GM23338 (cell line): ENCODE measurements around the gene WSCD2. TPM values are rescaled to one million over a fixed set of nuclear protein-coding genes. Genes with fewer than 3 reads are reported as not detected.

Source experiments
- ATAC-seq: fragments of 200-7000 bp; cut with Tn5 transposase; 3 replicates; pipeline ENCODE4 v1.9.1; 2020
- DNase-seq: peaks from one replicate; pipeline ENCODE4 v3.0.0-alpha.2; 2015; ENCODE audit warnings: low spot score
- H2AFZ ChIP-seq: fragments of 200-600 bp; sonication (generic); 2 replicates; pipeline ENCODE4 v1.8.0; 2016; ENCODE audit warnings: antibody characterized with exemption, mild to moderate bottlenecking, moderate library complexity
- H3F3A ChIP-seq: fragments of 200-600 bp; sonication (generic); replicated peaks from 2 replicates; pipeline ENCODE4 v1.8.0; 2017; ENCODE audit warnings: antibody characterized with exemption, mixed run types, low read depth
- H3K27ac ChIP-seq: fragments of 200-600 bp; sonication (generic); 2 replicates; pipeline ENCODE4 v1.6.1; 2016; ENCODE audit warnings: low read depth
- H3K27me3 ChIP-seq: fragments of 200-600 bp; sonication (generic); 2 replicates; pipeline ENCODE4 v1.8.0; 2016; ENCODE audit warnings: mild to moderate bottlenecking, mixed run types, moderate library complexity; ENCODE audit not compliant: insufficient read depth
- H3K36me3 ChIP-seq: fragments of 200-600 bp; sonication (generic); 2 replicates; pipeline ENCODE4 v1.8.0; 2016; ENCODE audit warnings: mild to moderate bottlenecking; ENCODE audit not compliant: insufficient read depth
- H3K4me1 ChIP-seq: fragments of 200-600 bp; sonication (generic); 2 replicates; pipeline ENCODE4 v1.8.0; 2016; ENCODE audit warnings: mild to moderate bottlenecking, moderate library complexity; ENCODE audit not compliant: insufficient read depth
- H3K4me2 ChIP-seq: fragments of 200-600 bp; sonication (generic); 2 replicates; pipeline ENCODE4 v1.7.1; 2017; ENCODE audit warnings: mixed run types
- H3K4me3 ChIP-seq: fragments of 200-600 bp; sonication (generic); 2 replicates; pipeline ENCODE4 v1.6.1; 2016; ENCODE audit warnings: mixed run types
- H3K79me2 ChIP-seq: fragments of 200-600 bp; sonication (generic); replicated peaks from 2 replicates; pipeline ENCODE4 v1.8.0; 2017; ENCODE audit warnings: mild to moderate bottlenecking; ENCODE audit not compliant: insufficient read depth
- H3K9me2 ChIP-seq: fragments of 200-600 bp; sonication (generic); 2 replicates; pipeline ENCODE4 v1.8.0; 2017; ENCODE audit not compliant: insufficient read depth
- H4K20me1 ChIP-seq: fragments of 200-600 bp; sonication (generic); replicated peaks from 2 replicates; pipeline ENCODE4 v1.8.0; 2017; ENCODE audit warnings: mild to moderate bottlenecking; ENCODE audit not compliant: insufficient read depth
- H3K27ac Mint-ChIP-seq: 2 replicates; pipeline ENCODE4 v1.8.0; 2020; ENCODE audit warnings: inconsistent platforms, mild to moderate bottlenecking, moderate library complexity, mixed read lengths
- H3K27me3 Mint-ChIP-seq: 3 replicates; pipeline ENCODE4 v1.8.0; 2022; ENCODE audit warnings: low read depth, mild to moderate bottlenecking, moderate library complexity, mixed read lengths, inconsistent platforms; ENCODE audit not compliant: insufficient read depth, poor library complexity
- H3K36me3 Mint-ChIP-seq: 3 replicates; pipeline ENCODE4 v1.8.0; 2021; ENCODE audit warnings: low read depth, mild to moderate bottlenecking, inconsistent platforms, moderate library complexity, mixed read lengths
- H3K4me1 Mint-ChIP-seq: 3 replicates; pipeline ENCODE4 v1.8.0; 2020; ENCODE audit warnings: mild to moderate bottlenecking, inconsistent platforms, mixed read lengths
- H3K4me3 Mint-ChIP-seq: 3 replicates; pipeline ENCODE4 v1.8.0; 2021; ENCODE audit warnings: moderate library complexity, mild to moderate bottlenecking, inconsistent platforms, mixed read lengths
- H3K9me3 Mint-ChIP-seq: 3 replicates; pipeline ENCODE4 v1.8.0; 2020; ENCODE audit warnings: moderate library complexity, mild to moderate bottlenecking, inconsistent platforms, mixed read lengths
- CREB1 ChIP-seq: fragments of 250-450 bp; sonication (Bioruptor Pico); IDR thresholded peaks from 2 replicates; pipeline ENCODE4 v1.5.0; 2020; ENCODE audit warnings: low read depth, mild to moderate bottlenecking, moderate library complexity
- CTCF ChIP-seq, 2 experiments: fragments of 200-600 bp in 1 of 2; sonication (generic) in 1 of 2; conservative IDR thresholded peaks; 2 replicates each; pipeline versions ENCODE4 v1.5.1 to v1.6.1; 2016 to 2017; ENCODE audit warnings: antibody characterized with exemption in 2 of 2, low read depth in 2 of 2, mild to moderate bottlenecking in 2 of 2, moderate library complexity in 1 of 2
- EZH2 ChIP-seq: fragments of 200-600 bp; sonication (generic); IDR thresholded peaks from one replicate; pipeline ENCODE4 v1.8.0; 2017; ENCODE audit warnings: antibody characterized with exemption, mild to moderate bottlenecking, low read depth; ENCODE audit not compliant: unreplicated experiment
- NANOG ChIP-seq: IDR thresholded peaks from 2 replicates; pipeline ENCODE4 v1.6.1; 2016; ENCODE audit warnings: antibody characterized with exemption, borderline replicate concordance
- POLR2AphosphoS5 ChIP-seq: IDR thresholded peaks from 2 replicates; pipeline ENCODE4 v1.6.1; 2016; ENCODE audit warnings: antibody characterized with exemption, low read depth
- ZNF462 ChIP-seq: fragments of 250-450 bp; sonication (Bioruptor Pico); IDR thresholded peaks from 2 replicates; pipeline ENCODE4 v1.5.0; 2020; ENCODE audit warnings: mild to moderate bottlenecking, moderate library complexity
- polyA plus RNA-seq: library from polyadenylated mRNA; unstranded; fragments of >200 nt; fragmentation: Nextera tagmentation; extraction: Ambion mirVana; gene quantifications from 2 replicates; pipeline ENCODE4 v1.2.1, GENCODE V29; 2016
- total RNA-seq: library from RNA; depleted of rRNA; stranded (reverse); fragments of >200 nt; shearing (Covaris generic); gene quantifications from 2 replicates; pipeline ENCODE4 v1.2.3, GENCODE V29; 2014
- TF ChIP-seq, protein P1 (sequence below): IDR thresholded peaks from 2 replicates; pipeline ENCODE4 v1.6.1; 2016; ENCODE audit warnings: antibody characterized with exemption

WSCD2 gene
- total and polyA plus RNA-seq, 2 experiments from 2014 or later: 0.66 to 3.1 TPM

DNA sequence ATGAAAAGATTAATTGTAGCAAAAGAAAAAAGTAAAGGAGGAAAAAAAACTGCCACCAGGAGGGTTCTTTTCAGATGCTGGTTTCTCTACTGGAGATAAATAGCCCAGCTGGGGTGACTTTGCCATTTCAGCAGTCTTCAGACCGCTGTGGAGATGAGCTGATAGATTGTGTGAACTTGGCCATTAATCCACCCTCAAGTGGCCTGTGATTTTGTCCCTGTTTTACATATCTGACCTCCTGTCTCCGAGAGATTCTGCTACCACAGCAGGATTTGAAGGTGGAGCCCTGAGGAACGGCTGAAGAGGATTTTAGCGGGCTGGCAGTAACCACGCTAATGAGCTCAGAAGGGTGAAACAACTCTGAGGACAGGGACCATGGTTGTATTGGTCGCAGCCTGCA lies 72.7 kb downstream of the WSCD2 start:
- Histone ChIP-seq H3K9me2 (no peaks in the 10 kb centered on the region), H3K27ac (no peak overlapping the region), H2AFZ (no peak overlapping the region), H3K79me2 (no peaks in the 10 kb centered on the region), H3K4me2 (no peak overlapping the region), H4K20me1 (peaks cover 4% of the 10 kb centered on the region; the same call in 1 of the 2 replicates), H3K4me3 (no peak overlapping the region), H3F3A (no peaks in the 10 kb centered on the region), H3K27me3 (no peaks in the 10 kb centered on the region), H3K36me3 (no peaks in the 10 kb centered on the region), H3K4me1 (no peaks in the 10 kb centered on the region)
- ATAC-seq: no peak
- H3K4me3 Mint-ChIP-seq: no peak overlapping the region
- H3K27me3 Mint-ChIP-seq: peaks cover 5% of the 10 kb centered on the region
- TF ChIP-seq EZH2: no peak
- no peak for TF ChIP-seq CTCF (conservative IDR thresholded peaks at IDR 0.05; ENCODE audit: low read depth in 2 of 2)
- no peak for TF ChIP-seq ZNF462 (CRISPR knock-in tag)
- TF ChIP-seq POLR2AphosphoS5: no peak
- no peak for TF ChIP-seq NANOG
- no peak for TF ChIP-seq CREB1
- TF ChIP-seq, protein P1, sequence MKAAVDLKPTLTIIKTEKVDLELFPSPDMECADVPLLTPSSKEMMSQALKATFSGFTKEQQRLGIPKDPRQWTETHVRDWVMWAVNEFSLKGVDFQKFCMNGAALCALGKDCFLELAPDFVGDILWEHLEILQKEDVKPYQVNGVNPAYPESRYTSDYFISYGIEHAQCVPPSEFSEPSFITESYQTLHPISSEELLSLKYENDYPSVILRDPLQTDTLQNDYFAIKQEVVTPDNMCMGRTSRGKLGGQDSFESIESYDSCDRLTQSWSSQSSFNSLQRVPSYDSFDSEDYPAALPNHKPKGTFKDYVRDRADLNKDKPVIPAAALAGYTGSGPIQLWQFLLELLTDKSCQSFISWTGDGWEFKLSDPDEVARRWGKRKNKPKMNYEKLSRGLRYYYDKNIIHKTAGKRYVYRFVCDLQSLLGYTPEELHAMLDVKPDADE: no peak
- peaks cover 4% of the 10 kb centered on the region; the same call in 2 of the 3 replicates for H3K9me3 Mint-ChIP-seq
- DNase-seq: no peak
- H3K4me1 Mint-ChIP-seq: peaks cover 3% of the 10 kb centered on the region; the same call in 2 of the 3 replicates
- no peak overlapping the region for H3K27ac Mint-ChIP-seq
- peaks cover 8% of the 10 kb centered on the region; the same call in 2 of the 3 replicates for H3K36me3 Mint-ChIP-seq
